Neural progenitor cell (in vitro differentiated cells): Measurements from ENCODE around the gene MYOM3. TPM values are rescaled to one million over a fixed set of nuclear protein-coding genes. Genes with fewer than 3 reads are reported as not detected.
"Not testable (repeated sequence)": the region's sequence is repeated elsewhere in the genome, so short reads cannot be mapped to it uniquely, and the experiment has no call there.

Experiments used
- DNase-seq: peaks from one replicate; pipeline ENCODE4 v3.0.0-alpha.2; 2016; ENCODE audit warnings: low spot score
- H2AFZ ChIP-seq: fragments of 200-600 bp; sonication (generic); replicated peaks from 2 replicates; pipeline ENCODE4 v1.6.1; 2016; ENCODE audit warnings: antibody characterized with exemption
- H3F3A ChIP-seq: fragments of 200-600 bp; sonication (generic); 2 replicates; pipeline ENCODE4 v1.6.1; 2016; ENCODE audit warnings: antibody characterized with exemption, low read depth
- H3K27ac ChIP-seq: fragments of 200-600 bp; sonication (generic); 2 replicates; pipeline ENCODE4 v1.5.1; 2016; ENCODE audit warnings: mild to moderate bottlenecking
- H3K27me3 ChIP-seq: fragments of 200-600 bp; sonication (generic); 2 replicates; pipeline ENCODE4 v1.6.1; 2016; ENCODE audit warnings: mild to moderate bottlenecking, moderate library complexity
- H3K36me3 ChIP-seq: fragments of 200-600 bp; sonication (generic); 2 replicates; pipeline ENCODE4 v1.5.1; 2016
- H3K4me1 ChIP-seq: fragments of 200-600 bp; sonication (generic); 2 replicates; pipeline ENCODE4 v1.6.1; 2016; ENCODE audit warnings: mixed run types
- H3K4me2 ChIP-seq: fragments of 200-600 bp; sonication (generic); 2 replicates; pipeline ENCODE4 v1.6.1; 2016
- H3K4me3 ChIP-seq: fragments of 200-600 bp; sonication (generic); 2 replicates; pipeline ENCODE4 v1.5.1; 2016
- H3K79me2 ChIP-seq: fragments of 200-600 bp; sonication (generic); 2 replicates; pipeline ENCODE4 v1.6.1; 2016; ENCODE audit warnings: low read depth
- H3K9ac ChIP-seq: fragments of 200-600 bp; sonication (generic); 2 replicates; pipeline ENCODE4 v1.6.1; 2016
- H3K9me3 ChIP-seq: fragments of 200-600 bp; sonication (generic); 2 replicates; pipeline ENCODE4 v1.5.1; 2016; ENCODE audit warnings: low read depth
- H4K20me1 ChIP-seq: fragments of 200-600 bp; sonication (generic); 2 replicates; pipeline ENCODE4 v1.6.1; 2016; ENCODE audit warnings: low read depth
- H3K27ac Mint-ChIP-seq: 3 replicates; pipeline ENCODE4 v1.8.0; 2021; ENCODE audit warnings: mixed read lengths
- H3K27me3 Mint-ChIP-seq: 2 replicates; pipeline ENCODE4 v1.8.0; 2022; ENCODE audit warnings: low read depth, mild to moderate bottlenecking, inconsistent platforms, moderate library complexity, mixed read lengths; ENCODE audit not compliant: insufficient read depth
- H3K36me3 Mint-ChIP-seq: 3 replicates; pipeline ENCODE4 v1.8.0; 2021; ENCODE audit warnings: mixed read lengths
- H3K4me1 Mint-ChIP-seq: 3 replicates; pipeline ENCODE4 v1.8.0; 2021; ENCODE audit warnings: mixed read lengths
- H3K4me3 Mint-ChIP-seq: 3 replicates; pipeline ENCODE4 v1.8.0; 2021; ENCODE audit warnings: mild to moderate bottlenecking, moderate library complexity, mixed read lengths
- H3K9me3 Mint-ChIP-seq: 3 replicates; pipeline ENCODE4 v1.8.0; 2020; ENCODE audit warnings: mixed read lengths
- CTCF ChIP-seq: fragments of 200-600 bp; sonication (generic); IDR thresholded peaks from 2 replicates; pipeline ENCODE4 v1.5.1; 2017; ENCODE audit warnings: antibody characterized with exemption, mild to moderate bottlenecking
- EZH2 ChIP-seq: fragments of 200-600 bp; sonication (generic); IDR thresholded peaks from 2 replicates; pipeline ENCODE4 v1.6.1; 2017; ENCODE audit warnings: antibody characterized with exemption, mild to moderate bottlenecking, moderate library complexity
- EZH2phosphoT487 ChIP-seq: fragments of 200-600 bp; sonication (generic); IDR thresholded peaks from 2 replicates; pipeline ENCODE4 v1.6.1; 2017; ENCODE audit warnings: antibody characterized with exemption
- total RNA-seq: library from RNA; depleted of rRNA; stranded (reverse); fragments of >200 nt; gene quantifications from 2 replicates; pipeline ENCODE4 v1.2.3, GENCODE V29; 2015; ENCODE audit warnings: low replicate concordance

The MYOM3 gene
- total RNA-seq, 1 donor from 2014 or later: not detected

GRCh38 chr1:24049733-24050132 lies 62.2 kb downstream of the MYOM3 start:
- H3K4me1 ChIP-seq: peaks cover 7% of the 10 kb centered on the region
- no peak overlapping the region for H3K27ac ChIP-seq
- H3K9me3 ChIP-seq: no peaks in the 10 kb centered on the region
- TF ChIP-seq CTCF (no peak), EZH2phosphoT487 (no peak), EZH2 (no peak)
- H3K27me3 Mint-ChIP-seq: peaks cover 5% of the 10 kb centered on the region
- no peak overlapping the region for H3K4me3 Mint-ChIP-seq
- no peaks in the 10 kb centered on the region for H4K20me1 ChIP-seq
- peaks cover 4% of the 10 kb centered on the region for H3F3A ChIP-seq
- H3K27ac Mint-ChIP-seq: no peak overlapping the region
- no peak for DNase-seq
- no peaks in the 10 kb centered on the region for H3K9me3 Mint-ChIP-seq
- peaks cover 19% of the 10 kb centered on the region for H3K4me1 Mint-ChIP-seq
- H3K79me2 ChIP-seq: no peaks in the 10 kb centered on the region
- H3K9ac ChIP-seq: no peak overlapping the region
- no peak overlapping the region for H2AFZ ChIP-seq
- H3K36me3 ChIP-seq: no peaks in the 10 kb centered on the region
- no peaks in the 10 kb centered on the region for H3K36me3 Mint-ChIP-seq
- no peaks in the 10 kb centered on the region for H3K27me3 ChIP-seq
- H3K4me3 ChIP-seq: no peak overlapping the region
- no peak overlapping the region for H3K4me2 ChIP-seq

GRCh38 chr1:24048894-24049293 lies 63.0 kb downstream of the MYOM3 start:
- H3K4me2 ChIP-seq, H3K4me1 ChIP-seq, H3K79me2 ChIP-seq, H4K20me1 ChIP-seq, H3K36me3 Mint-ChIP-seq, H3K27ac ChIP-seq, H3K27ac Mint-ChIP-seq, H3K27me3 ChIP-seq, H3F3A ChIP-seq, DNase-seq, H3K36me3 ChIP-seq, H3K9ac ChIP-seq, H3K27me3 Mint-ChIP-seq, H3K9me3 Mint-ChIP-seq, H3K4me3 ChIP-seq, H3K9me3 ChIP-seq, H3K4me3 Mint-ChIP-seq, H2AFZ ChIP-seq: not testable (repeated sequence)
- H3K4me1 Mint-ChIP-seq: peaks cover 19% of the 10 kb centered on the region

- no peaks in the 10 kb centered on the region for H3K36me3 Mint-ChIP-seq
- TF ChIP-seq EZH2: no peak
- TF ChIP-seq CTCF: no peak
- TF ChIP-seq EZH2phosphoT487: no peak
- H3K4me3 ChIP-seq: no peak overlapping the region
Measured at GRCh38 chr1:24048205-24048869, 63.6 kb downstream of the MYOM3 start.

GRCh38 chr1:24047110-24047477 lies 64.8 kb downstream of the MYOM3 start:
- Histone ChIP-seq H3K27ac (no peak overlapping the region), H3K4me3 (no peak overlapping the region), H3K79me2 (no peaks in the 10 kb centered on the region), H3K36me3 (no peaks in the 10 kb centered on the region), H3K4me1 (peaks cover 7% of the 10 kb centered on the region), H2AFZ (no peak overlapping the region), H3K9ac (no peak overlapping the region), H4K20me1 (no peaks in the 10 kb centered on the region), H3K9me3 (no peaks in the 10 kb centered on the region), H3F3A (peaks cover 4% of the 10 kb centered on the region), H3K27me3 (no peaks in the 10 kb centered on the region), H3K4me2 (no peak overlapping the region)
- Mint-ChIP-seq H3K9me3 (no peaks in the 10 kb centered on the region), H3K4me3 (no peak overlapping the region), H3K4me1 (peaks cover 19% of the 10 kb centered on the region), H3K27ac (peak overlapping the region; percentile 69), H3K27me3 (peaks cover 5% of the 10 kb centered on the region), H3K36me3 (no peaks in the 10 kb centered on the region)
- TF ChIP-seq EZH2 (no peak), CTCF (no peak), EZH2phosphoT487 (no peak)
- no peak for DNase-seq

More at GRCh38 chr1:24048205-24048869, 63.6 kb downstream of the MYOM3 start:
- H3K9ac ChIP-seq: no peak overlapping the region
- H4K20me1 ChIP-seq: no peaks in the 10 kb centered on the region
- no peaks in the 10 kb centered on the region for H3K27me3 ChIP-seq
- H3K4me1 ChIP-seq: peaks cover 7% of the 10 kb centered on the region
- H3F3A ChIP-seq: peaks cover 4% of the 10 kb centered on the region
- Mint-ChIP-seq H3K27ac (no peak overlapping the region), H3K4me1 (peaks cover 19% of the 10 kb centered on the region), H3K4me3 (no peak overlapping the region), H3K9me3 (no peaks in the 10 kb centered on the region), H3K27me3 (peaks cover 5% of the 10 kb centered on the region)
- DNase-seq: no peak
- no peak overlapping the region for H3K27ac ChIP-seq
- no peaks in the 10 kb centered on the region for H3K79me2 ChIP-seq
- no peaks in the 10 kb centered on the region for H3K9me3 ChIP-seq
- no peak overlapping the region for H3K4me2 ChIP-seq
- H2AFZ ChIP-seq: no peak overlapping the region
- H3K36me3 ChIP-seq: no peaks in the 10 kb centered on the region
